Stimulated activated CD8-positive, alpha-beta memory T cell treated with anti-CD3 and anti-CD28 coated beads, Interleukin-15, amount 100 ng/mL, for 4 hours (primary cell): ENCODE results near the gene ACVRL1.
A peak's percentile ranks its signal among the peaks of the same experiment; 100 is the strongest.

Experiments used
- DNase-seq, 2 donors: peaks; one replicate each; pipeline ENCODE4 v3.0.0-alpha.2; 2020; ENCODE audit warnings: low read depth in 2 of 2

ACVRL1 gene

GRCh38 chr12:51915951-51916350, 8.6 kb downstream of the ACVRL1 start:
- DNase-seq: no peak

GRCh38 chr12:51917041-51917590, 9.8 kb downstream of the ACVRL1 start:
- DNase-seq: no peak

GRCh38 chr12:51917746-51918453, 10.6 kb downstream of the ACVRL1 start:
- no peak for DNase-seq

- DNase-seq: no peak
These were observed 12.7 kb downstream of the ACVRL1 start for GRCh38 chr12:51920046-51920445.

- DNase-seq: no peak
These were observed 13.9 kb downstream of the ACVRL1 start for GRCh38 chr12:51921017-51921725.

- DNase-seq: no peak
These were observed 14.8 kb downstream of the ACVRL1 start for GRCh38 chr12:51922146-51922545.

- DNase-seq: no peak
These were observed 15.6 kb downstream of the ACVRL1 start for GRCh38 chr12:51922762-51923505.

GRCh38 chr12:51923506-51924365, 16.4 kb downstream of the ACVRL1 start:
- peak; percentile 19 for DNase-seq

GRCh38 chr12:51924551-51925319, 17.4 kb downstream of the ACVRL1 start:
- no peak for DNase-seq

- DNase-seq: no peak
These were observed 18.2 kb downstream of the ACVRL1 start for GRCh38 chr12:51925346-51926063.

- DNase-seq: no peak
These were observed 18.8 kb downstream of the ACVRL1 start for GRCh38 chr12:51926064-51926632.

- peak in 1 of 2 donors; percentile 10 for DNase-seq
These were observed 19.4 kb downstream of the ACVRL1 start for GRCh38 chr12:51926718-51927117.

GRCh38 chr12:51932218-51933076, 25.1 kb downstream of the ACVRL1 start:
- DNase-seq: no peak

GRCh38 chr12:51934080-51934479, 26.8 kb downstream of the ACVRL1 start:
- DNase-seq: no peak

- no peak for DNase-seq
These were observed 30.6 kb downstream of the ACVRL1 start for GRCh38 chr12:51937926-51938325.

GRCh38 chr12:51938726-51939125, 31.4 kb downstream of the ACVRL1 start:
- no peak for DNase-seq

GRCh38 chr12:51941011-51941581, 33.8 kb downstream of the ACVRL1 start:
- no peak for DNase-seq

GRCh38 chr12:51941604-51942003, 34.3 kb downstream of the ACVRL1 start:
- no peak for DNase-seq
